ENCODE results near the gene GRIN2C. TPM values are rescaled to one million over a fixed set of nuclear protein-coding genes. Genes with fewer than 3 reads are reported as not detected.

The GRIN2C gene
- total and polyA plus RNA-seq, 12 donors = 0.42 to 16.4 (median 3.2) TPM

DNA sequence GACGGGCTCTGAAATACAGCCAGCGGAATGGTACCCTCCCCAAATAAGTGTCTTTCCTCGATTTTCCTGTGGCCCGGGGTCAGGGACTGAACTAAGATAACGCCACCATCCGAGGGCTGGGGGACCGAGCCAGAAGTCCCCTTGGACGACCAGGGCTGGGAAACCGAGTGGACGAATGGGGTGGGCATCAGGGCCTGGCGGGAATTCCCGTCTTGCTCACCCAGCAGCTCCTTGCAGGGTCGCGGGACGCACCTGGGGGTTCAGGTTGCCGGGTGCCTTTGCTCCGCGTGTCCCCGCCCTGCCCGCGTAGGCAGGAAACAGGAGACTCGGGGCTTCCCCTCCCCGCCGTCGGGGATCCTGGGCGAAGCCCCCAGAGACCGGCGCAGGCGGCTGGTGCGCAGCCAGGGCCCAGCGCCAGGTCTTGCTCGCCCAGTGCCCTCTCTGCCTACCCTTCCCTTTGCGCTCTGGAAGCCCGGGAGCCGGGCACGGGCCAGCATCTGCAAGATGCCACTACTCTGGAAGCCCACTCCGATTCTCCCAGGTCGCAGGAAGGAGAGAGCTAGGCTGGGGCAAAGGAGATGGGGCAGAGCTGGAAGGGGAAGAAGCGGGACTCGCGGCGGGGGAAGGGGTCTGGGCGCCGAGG lies 665 bp upstream of the GRIN2C start:
- TF ChIP-seq CTCF (IDR thresholded peaks at IDR 0.05) (no peak), POLR2A (IDR thresholded peaks at IDR 0.05) (no peak)
- Histone ChIP-seq H3K4me1 (replicated peaks in 1 of 2) (peaks cover 6 to 35% of the 10 kb centered on the region in 2 donors), H3K36me3 (replicated peaks in 1 of 2) (peaks cover 0 to 9% of the 10 kb centered on the region in 2 donors), H3K27me3 (no peaks in the 10 kb centered on the region), H3K4me3 (peak overlapping the region in 1 of 4 donors; percentile 35), H3K9me3 (replicated peaks in 1 of 3) (no peaks in the 10 kb centered on the region), H3K27ac (no peak overlapping the region)
- intact Hi-C loops (cut with DNase I) = loop anchor here (5.0 kb wide), 3 partner anchors 68 to 118 kb away; partner anchors contain the start of gene NHERF1 (in 1 of the 2)
- DNase-seq = peak in 1 of 7 donors; percentile 40
- 19 to 26% (median 24%) methylated on average over 19 to 44 of the region's 44 CpGs for WGBS, 4 donors

GRCh38 chr17:74858672-74859458 lies 820 bp downstream of the GRIN2C start:
- no peak for DNase-seq
- WGBS, 4 donors = 66 to 72% (median 70%) methylated on average over 7 to 12 of the region's 12 CpGs
- TF ChIP-seq CTCF (IDR thresholded peaks at IDR 0.05) = no peak
- TF ChIP-seq POLR2A (IDR thresholded peaks at IDR 0.05) = no peak
- Histone ChIP-seq H3K27ac (no peak overlapping the region), H3K4me3 (no peak overlapping the region), H3K4me1 (replicated peaks in 1 of 2) (peaks cover 6 to 25% of the 10 kb centered on the region in 2 donors), H3K36me3 (replicated peaks in 1 of 2) (peaks cover 0 to 2% of the 10 kb centered on the region in 2 donors), H3K27me3 (no peaks in the 10 kb centered on the region), H3K9me3 (replicated peaks in 1 of 3) (no peaks in the 10 kb centered on the region)
- intact Hi-C loops (cut with DNase I) = no loop called here

- Histone ChIP-seq H3K27ac (no peak overlapping the region), H3K4me1 (replicated peaks in 1 of 2) (peaks cover 6 to 19% of the 10 kb centered on the region in 2 donors), H3K27me3 (no peaks in the 10 kb centered on the region), H3K36me3 (replicated peaks in 1 of 2) (no peaks in the 10 kb centered on the region), H3K9me3 (replicated peaks in 1 of 3) (no peaks in the 10 kb centered on the region), H3K4me3 (no peak overlapping the region)
- TF ChIP-seq POLR2A (IDR thresholded peaks at IDR 0.05) (no peak), CTCF (IDR thresholded peaks at IDR 0.05) (no peak)
- DNase-seq = no peak
- 62 to 73% (median 70%) methylated on average over 4 of the region's 4 CpGs for WGBS, 4 donors
- intact Hi-C loops (cut with DNase I) = no loop called here
Measured at GRCh38 chr17:74857191-74857590, 2.5 kb downstream of the GRIN2C start.

GRCh38 chr17:74856112-74856511 lies 3.6 kb downstream of the GRIN2C start:
- no peak overlapping the region for H3K4me3 ChIP-seq
- no peak overlapping the region for H3K27ac ChIP-seq
- H3K9me3 ChIP-seq (replicated peaks in 1 of 3) = no peaks in the 10 kb centered on the region
- H3K4me1 ChIP-seq (replicated peaks in 1 of 2) = peaks cover 5 to 12% of the 10 kb centered on the region in 2 donors
- intact Hi-C loops (cut with DNase I) = no loop called here
- no peaks in the 10 kb centered on the region for H3K27me3 ChIP-seq
- TF ChIP-seq CTCF (IDR thresholded peaks at IDR 0.05) (no peak), POLR2A (IDR thresholded peaks at IDR 0.05) (no peak)
- WGBS, 4 donors = 40 to 51% (median 45%) methylated on average over 7 of the region's 7 CpGs
- no peaks in the 10 kb centered on the region for H3K36me3 ChIP-seq (replicated peaks in 1 of 2)
- peak in 6 of 7 donors; percentile 68 to 85 (median 78) for DNase-seq
